HL-60/S4 (cell line): ENCODE data around the gene SPAG16.
"Not testable (repeated sequence)": the region's sequence is repeated elsewhere in the genome, so short reads cannot be mapped to it uniquely, and the experiment has no call there.

ENCODE experiments used
- in situ Hi-C: fragments of 300-500 bp; cut with MboI; formaldehyde crosslinking; loops from 2 replicates; pipeline ENCODE4 v1.14.3; 2022; ENCODE audit warnings: low sequenced_read_pairs

The SPAG16 gene

GRCh38 chr2:213980883-213981282 is 696.6 kb downstream of the SPAG16 start:
- in situ Hi-C loops = no loop called here

GRCh38 chr2:213989207-213989606 is 704.9 kb downstream of the SPAG16 start:
- in situ Hi-C loops = no loop called here

- in situ Hi-C loops = no loop called here
Observed at GRCh38 chr2:213991453-213992108, 707.3 kb downstream of the SPAG16 start.

- in situ Hi-C loops = no loop called here
Observed at GRCh38 chr2:213995400-213996105, 711.3 kb downstream of the SPAG16 start.

GRCh38 chr2:213998976-213999375 is 714.7 kb downstream of the SPAG16 start:
- in situ Hi-C loops = not testable (repeated sequence)

- in situ Hi-C loops = no loop called here
Observed at GRCh38 chr2:214004463-214004862, 720.2 kb downstream of the SPAG16 start.

GRCh38 chr2:214005337-214005736 is 721.1 kb downstream of the SPAG16 start:
- in situ Hi-C loops = no loop called here

- in situ Hi-C loops = no loop called here
Observed at GRCh38 chr2:214006601-214007000, 722.3 kb downstream of the SPAG16 start.

GRCh38 chr2:214011676-214012075 is 727.4 kb downstream of the SPAG16 start:
- in situ Hi-C loops = no loop called here

- in situ Hi-C loops = no loop called here
Observed at GRCh38 chr2:214014551-214015220, 730.4 kb downstream of the SPAG16 start.

- in situ Hi-C loops = no loop called here
Observed at GRCh38 chr2:214019229-214019972, 735.1 kb downstream of the SPAG16 start.

- in situ Hi-C loops = no loop called here
Observed at GRCh38 chr2:214019973-214020345, 735.7 kb downstream of the SPAG16 start.

- in situ Hi-C loops = no loop called here
Observed at GRCh38 chr2:214029190-214029589, 744.9 kb downstream of the SPAG16 start.

- in situ Hi-C loops = no loop called here
Observed at GRCh38 chr2:214031566-214031965, 747.3 kb downstream of the SPAG16 start.

- in situ Hi-C loops = no loop called here
Observed at GRCh38 chr2:214034417-214034816, 750.2 kb downstream of the SPAG16 start.

GRCh38 chr2:214035091-214035852 is 751.0 kb downstream of the SPAG16 start:
- in situ Hi-C loops = no loop called here

- in situ Hi-C loops = no loop called here
Observed at GRCh38 chr2:214035921-214036320, 751.7 kb downstream of the SPAG16 start.

GRCh38 chr2:214038186-214038585 is 753.9 kb downstream of the SPAG16 start:
- in situ Hi-C loops = no loop called here

GRCh38 chr2:214050731-214051130 is 766.5 kb downstream of the SPAG16 start:
- in situ Hi-C loops = no loop called here

- in situ Hi-C loops = no loop called here
Observed at GRCh38 chr2:214051585-214051984, 767.3 kb downstream of the SPAG16 start.

GRCh38 chr2:214052235-214052634 is 768.0 kb downstream of the SPAG16 start:
- in situ Hi-C loops = no loop called here
